ENCODE measurements around the gene EIF1AD.
"Not testable (repeated sequence)": the region's sequence is repeated elsewhere in the genome, so short reads cannot be mapped to it uniquely, and the experiment has no call there.

The EIF1AD gene

DNA sequence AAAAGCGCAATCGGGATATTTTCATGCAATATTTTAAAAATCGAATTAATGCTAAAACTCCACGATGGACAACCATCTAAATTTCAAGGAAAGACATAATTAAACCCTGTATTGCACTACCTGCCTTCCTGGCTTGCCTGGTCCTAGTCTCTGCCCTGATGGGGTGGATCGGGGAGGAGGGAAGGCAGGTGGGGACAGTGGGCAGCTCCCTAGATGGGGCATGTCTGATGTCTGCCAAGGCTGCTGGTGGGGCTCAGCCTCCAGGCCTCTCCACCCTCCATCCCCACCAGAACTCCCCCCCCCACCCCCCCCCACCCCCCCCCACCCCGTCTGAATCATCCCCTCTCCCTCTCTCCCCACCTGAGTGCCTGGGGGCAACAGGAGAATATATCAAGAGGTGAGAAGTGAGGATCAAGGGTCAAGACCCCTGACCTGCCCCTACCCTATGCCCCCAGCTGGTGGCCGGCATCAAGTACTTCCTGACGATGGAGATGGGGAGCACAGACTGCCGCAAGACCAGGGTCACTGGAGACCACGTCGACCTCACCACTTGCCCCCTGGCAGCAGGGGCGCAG is 10.5 kb upstream of the EIF1AD start:
- no peaks in the 10 kb centered on the region for H3K36me3 ChIP-seq (ENCODE audit: control insufficient read depth in 1 of 2, insufficient read depth in 2 of 2, low read depth in 1 of 2, low read length in 2 of 2)
- H3K4me3 ChIP-seq (ENCODE audit: insufficient read depth in 1 of 2, low read depth in 1 of 2, low read length in 2 of 2), result no peak overlapping the region
- no peak overlapping the region for H3K9ac ChIP-seq (ENCODE audit: low read length)
- H2AFZ ChIP-seq (ENCODE audit: low read depth, low read length), result no peak overlapping the region
- no peak overlapping the region for H2BK15ac ChIP-seq (ENCODE audit: low read depth, poor library complexity, severe bottlenecking)
- H4K8ac ChIP-seq (ENCODE audit: low read length), result no peak overlapping the region
- H2BK120ac ChIP-seq (ENCODE audit: low read depth, low read length), result no peak overlapping the region
- no peak for DNase-seq
- no peak overlapping the region for H3K14ac ChIP-seq (ENCODE audit: low read length in 2 of 2)
- no peak overlapping the region for H4K91ac ChIP-seq (ENCODE audit: low read length)
- H2BK5ac ChIP-seq (ENCODE audit: low read depth, low read length, poor library complexity, severe bottlenecking), result no peak overlapping the region
- H3K4me1 ChIP-seq (ENCODE audit: control insufficient read depth, insufficient read depth, low read depth, low read length), result peaks cover 31% of the 10 kb centered on the region
- H3K27me3 ChIP-seq (ENCODE audit: control insufficient read depth in 1 of 2, insufficient read depth in 1 of 2, low read length in 2 of 2), result peaks cover 4 to 20% of the 10 kb centered on the region in 2 experiments
- no peak overlapping the region for H3K27ac ChIP-seq (ENCODE audit: low read length, poor library complexity, severe bottlenecking)
- H3K4ac ChIP-seq (ENCODE audit: low read depth in 1 of 2, low read length in 2 of 2), result no peak overlapping the region
- H3K79me1 ChIP-seq (replicated peaks; ENCODE audit: low read length, poor library complexity, severe bottlenecking), result no peaks in the 10 kb centered on the region
- no peak overlapping the region for H3K18ac ChIP-seq (ENCODE audit: low read depth in 1 of 2, low read length in 2 of 2)
- no peak overlapping the region for H2AK5ac ChIP-seq (ENCODE audit: low read length, severe bottlenecking)
- peak overlapping the region in 1 of 2 experiments; percentile 11 for H2BK12ac ChIP-seq (ENCODE audit: low read length in 2 of 2)
- no peak overlapping the region for H3K23ac ChIP-seq (ENCODE audit: low read length in 2 of 2)
- H3K9me3 ChIP-seq (ENCODE audit: control insufficient read depth, low read length), result no peaks in the 10 kb centered on the region
- H3K4me2 ChIP-seq (ENCODE audit: low read length, poor library complexity, severe bottlenecking), result no peak overlapping the region
- 75% methylated on average over 9 of the region's 12 CpGs for WGBS

DNA sequence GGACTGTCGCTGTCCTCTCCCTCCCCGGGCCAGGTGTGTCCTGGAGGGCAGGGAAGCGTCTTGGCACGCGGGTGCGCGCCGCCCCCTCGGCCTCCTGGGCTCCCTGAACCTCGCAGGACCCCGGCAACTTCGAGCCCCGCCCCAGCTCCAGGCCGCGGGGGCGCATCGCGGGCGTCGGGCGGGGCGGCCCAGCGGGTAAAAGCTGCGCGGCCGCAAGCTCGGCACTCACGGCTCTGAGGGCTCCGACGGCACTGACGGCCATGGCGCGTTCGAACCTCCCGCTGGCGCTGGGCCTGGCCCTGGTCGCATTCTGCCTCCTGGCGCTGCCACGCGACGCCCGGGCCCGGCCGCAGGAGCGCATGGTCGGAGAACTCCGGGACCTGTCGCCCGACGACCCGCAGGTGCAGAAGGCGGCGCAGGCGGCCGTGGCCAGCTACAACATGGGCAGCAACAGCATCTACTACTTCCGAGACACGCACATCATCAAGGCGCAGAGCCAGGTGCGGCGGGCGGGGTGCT is 9.9 kb upstream of the EIF1AD start, which contains the start of gene CST6:
TSS of gene CST6 (plus strand) at position 224 of the 519 bp plus-strand sequence. CDS start at position 261, 37 bp downstream.
- peaks cover 4 to 20% of the 10 kb centered on the region in 2 experiments for H3K27me3 ChIP-seq (ENCODE audit: control insufficient read depth in 1 of 2, insufficient read depth in 1 of 2, low read length in 2 of 2)
- peak within 1 kb of the TSS in 1 of 2 experiments; percentile 12 for H3K4me3 ChIP-seq (ENCODE audit: insufficient read depth in 1 of 2, low read depth in 1 of 2, low read length in 2 of 2)
- no peak within 1 kb of the TSS for H2AK5ac ChIP-seq (ENCODE audit: low read length, severe bottlenecking)
- H3K9me3 ChIP-seq (ENCODE audit: control insufficient read depth, low read length), result no peaks in the 10 kb centered on the region
- no peak for DNase-seq
- no peak within 1 kb of the TSS for H3K4me2 ChIP-seq (ENCODE audit: low read length, poor library complexity, severe bottlenecking)
- H4K91ac ChIP-seq (ENCODE audit: low read length), result no peak within 1 kb of the TSS
- no peak within 1 kb of the TSS for H2AFZ ChIP-seq (ENCODE audit: low read depth, low read length)
- no peaks in the 10 kb centered on the region for H3K79me1 ChIP-seq (replicated peaks; ENCODE audit: low read length, poor library complexity, severe bottlenecking)
- peak within 1 kb of the TSS; percentile 51 for H4K8ac ChIP-seq (ENCODE audit: low read length)
- peak within 1 kb of the TSS in 1 of 2 experiments; percentile 11 for H2BK12ac ChIP-seq (ENCODE audit: low read length in 2 of 2)
- H3K23ac ChIP-seq (ENCODE audit: low read length in 2 of 2), result peak within 1 kb of the TSS in 1 of 2 experiments; percentile 78
- H3K4ac ChIP-seq (ENCODE audit: low read depth in 1 of 2, low read length in 2 of 2), result peak within 1 kb of the TSS in 1 of 2 experiments; percentile 41
- no peak within 1 kb of the TSS for H2BK5ac ChIP-seq (ENCODE audit: low read depth, low read length, poor library complexity, severe bottlenecking)
- H3K9ac ChIP-seq (ENCODE audit: low read length), result no peak within 1 kb of the TSS
- H3K27ac ChIP-seq (ENCODE audit: low read length, poor library complexity, severe bottlenecking), result no peak within 1 kb of the TSS
- H2BK120ac ChIP-seq (ENCODE audit: low read depth, low read length), result no peak within 1 kb of the TSS
- whole genome bisulfite sequencing, result 18% methylated on average over 55 of the region's 61 CpGs
- H3K18ac ChIP-seq (ENCODE audit: low read depth in 1 of 2, low read length in 2 of 2), result no peak within 1 kb of the TSS
- peak within 1 kb of the TSS; percentile 33 for H2BK15ac ChIP-seq (ENCODE audit: low read depth, poor library complexity, severe bottlenecking)
- H3K4me1 ChIP-seq (ENCODE audit: control insufficient read depth, insufficient read depth, low read depth, low read length), result peaks cover 31% of the 10 kb centered on the region
- H3K14ac ChIP-seq (ENCODE audit: low read length in 2 of 2), result peak within 1 kb of the TSS in 1 of 2 experiments; percentile 26
- H3K36me3 ChIP-seq (ENCODE audit: control insufficient read depth in 1 of 2, insufficient read depth in 2 of 2, low read depth in 1 of 2, low read length in 2 of 2), result peaks cover 0 to under 1% of the 10 kb centered on the region in 2 experiments

DNA sequence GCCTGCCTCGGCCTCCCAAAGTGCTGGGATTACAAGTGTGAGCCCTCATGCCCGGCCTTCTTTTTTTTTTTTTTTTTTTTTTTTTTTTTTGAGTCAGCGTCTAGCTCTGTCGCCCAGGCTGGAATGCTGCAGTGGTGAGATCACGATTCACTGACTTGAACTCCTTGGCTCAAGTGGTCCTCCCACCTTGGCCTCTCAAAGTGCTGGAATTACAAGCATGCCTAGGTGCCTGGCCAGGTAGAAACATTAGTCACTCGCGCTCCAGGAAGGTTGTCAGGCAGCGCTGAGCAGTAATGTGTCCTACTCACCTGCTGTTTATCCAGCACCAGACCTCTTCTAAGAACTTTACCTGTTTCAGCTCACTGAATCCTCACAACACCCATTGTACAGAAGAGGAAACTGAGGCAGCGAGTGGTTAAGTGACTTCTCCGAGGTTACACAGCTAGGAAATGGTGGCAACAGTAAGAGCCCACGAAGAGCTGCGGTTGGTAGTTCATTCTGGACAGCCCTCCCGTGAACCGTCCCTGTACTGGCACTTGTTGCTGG is 9.4 kb upstream of the EIF1AD start:
- peak overlapping the region in 1 of 2 experiments; percentile 41 for H3K4ac ChIP-seq (ENCODE audit: low read depth in 1 of 2, low read length in 2 of 2)
- H3K23ac ChIP-seq (ENCODE audit: low read length in 2 of 2), result peak overlapping the region in 1 of 2 experiments; percentile 51
- H3K18ac ChIP-seq (ENCODE audit: low read depth in 1 of 2, low read length in 2 of 2), result no peak overlapping the region
- peak; percentile 61 for DNase-seq
- H2AK5ac ChIP-seq (ENCODE audit: low read length, severe bottlenecking), result no peak overlapping the region
- no peak overlapping the region for H2BK5ac ChIP-seq (ENCODE audit: low read depth, low read length, poor library complexity, severe bottlenecking)
- no peak overlapping the region for H3K9ac ChIP-seq (ENCODE audit: low read length)
- H3K4me1 ChIP-seq (ENCODE audit: control insufficient read depth, insufficient read depth, low read depth, low read length), result peaks cover 31% of the 10 kb centered on the region
- H3K4me2 ChIP-seq (ENCODE audit: low read length, poor library complexity, severe bottlenecking), result no peak overlapping the region
- 46% methylated on average over 14 of the region's 14 CpGs for WGBS
- no peak overlapping the region for H2BK120ac ChIP-seq (ENCODE audit: low read depth, low read length)
- H3K14ac ChIP-seq (ENCODE audit: low read length in 2 of 2), result peak overlapping the region in 1 of 2 experiments; percentile 26
- H3K4me3 ChIP-seq (ENCODE audit: insufficient read depth in 1 of 2, low read depth in 1 of 2, low read length in 2 of 2), result no peak overlapping the region
- peaks cover 4 to 20% of the 10 kb centered on the region in 2 experiments for H3K27me3 ChIP-seq (ENCODE audit: control insufficient read depth in 1 of 2, insufficient read depth in 1 of 2, low read length in 2 of 2)
- H4K91ac ChIP-seq (ENCODE audit: low read length), result no peak overlapping the region
- H4K8ac ChIP-seq (ENCODE audit: low read length), result peak overlapping the region; percentile 30
- no peaks in the 10 kb centered on the region for H3K79me1 ChIP-seq (replicated peaks; ENCODE audit: low read length, poor library complexity, severe bottlenecking)
- H3K9me3 ChIP-seq (ENCODE audit: control insufficient read depth, low read length), result no peaks in the 10 kb centered on the region
- H2BK12ac ChIP-seq (ENCODE audit: low read length in 2 of 2), result no peak overlapping the region
- no peak overlapping the region for H3K27ac ChIP-seq (ENCODE audit: low read length, poor library complexity, severe bottlenecking)
- no peak overlapping the region for H2AFZ ChIP-seq (ENCODE audit: low read depth, low read length)
- H2BK15ac ChIP-seq (ENCODE audit: low read depth, poor library complexity, severe bottlenecking), result peak overlapping the region; percentile 33
- peaks cover 0 to 6% of the 10 kb centered on the region in 2 experiments for H3K36me3 ChIP-seq (ENCODE audit: control insufficient read depth in 1 of 2, insufficient read depth in 2 of 2, low read depth in 1 of 2, low read length in 2 of 2)

DNA sequence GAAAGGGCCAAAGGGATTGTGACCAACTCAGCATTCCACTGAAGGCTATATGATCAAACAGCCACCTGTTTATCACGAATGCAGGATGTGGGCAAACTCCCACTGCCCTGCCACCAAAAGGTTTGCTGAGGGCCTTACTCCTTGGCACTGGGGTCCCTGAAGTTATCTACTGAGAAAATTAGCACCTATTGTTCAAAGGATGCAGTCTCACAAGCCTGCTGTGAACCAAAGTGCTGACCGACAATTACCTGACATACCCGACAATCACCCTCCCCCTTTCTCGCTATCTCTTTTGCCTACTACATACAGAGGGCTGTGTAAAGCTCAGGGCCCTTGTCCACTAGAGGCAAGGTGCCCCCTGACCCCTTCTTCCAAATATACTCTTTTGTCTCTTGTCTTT is 8.1 kb upstream of the EIF1AD start:
- H3K18ac ChIP-seq (ENCODE audit: low read depth in 1 of 2, low read length in 2 of 2); H3K4me3 ChIP-seq (ENCODE audit: insufficient read depth in 1 of 2, low read depth in 1 of 2, low read length in 2 of 2); H2AFZ ChIP-seq (ENCODE audit: low read depth, low read length); H3K79me1 ChIP-seq (replicated peaks; ENCODE audit: low read length, poor library complexity, severe bottlenecking); H3K14ac ChIP-seq (ENCODE audit: low read length in 2 of 2); H4K8ac ChIP-seq (ENCODE audit: low read length); H3K4ac ChIP-seq (ENCODE audit: low read depth in 1 of 2, low read length in 2 of 2); H4K91ac ChIP-seq (ENCODE audit: low read length); H2BK12ac ChIP-seq (ENCODE audit: low read length in 2 of 2); DNase-seq; H3K23ac ChIP-seq (ENCODE audit: low read length in 2 of 2); H2BK5ac ChIP-seq (ENCODE audit: low read depth, low read length, poor library complexity, severe bottlenecking); H2BK15ac ChIP-seq (ENCODE audit: low read depth, poor library complexity, severe bottlenecking); H2AK5ac ChIP-seq (ENCODE audit: low read length, severe bottlenecking); H3K9me3 ChIP-seq (ENCODE audit: control insufficient read depth, low read length); H3K4me2 ChIP-seq (ENCODE audit: low read length, poor library complexity, severe bottlenecking); H2BK120ac ChIP-seq (ENCODE audit: low read depth, low read length); H3K27ac ChIP-seq (ENCODE audit: low read length, poor library complexity, severe bottlenecking); H3K9ac ChIP-seq (ENCODE audit: low read length): not testable (repeated sequence)
- peaks cover 20% of the 10 kb centered on the region for H3K4me1 ChIP-seq (ENCODE audit: control insufficient read depth, insufficient read depth, low read depth, low read length)
- peaks cover 4 to 20% of the 10 kb centered on the region in 2 experiments for H3K27me3 ChIP-seq (ENCODE audit: control insufficient read depth in 1 of 2, insufficient read depth in 1 of 2, low read length in 2 of 2)
- H3K36me3 ChIP-seq (ENCODE audit: control insufficient read depth in 1 of 2, insufficient read depth in 2 of 2, low read depth in 1 of 2, low read length in 2 of 2), result peaks cover 11 to 14% of the 10 kb centered on the region in 2 experiments
- WGBS, result 39% methylated on average over 4 of the region's 4 CpGs

Measured in mesenchymal stem cell (in vitro differentiated cells and primary cell).